NOMO-1 (cell line): ENCODE results near the gene SSX3.
"Not testable (repeated sequence)": the region's sequence is repeated elsewhere in the genome, so short reads cannot be mapped to it uniquely, and the experiment has no call there.

Source experiments
- DNase-seq, 2 experiments: peaks; one replicate each; lab custom pipeline; 2025; ENCODE audit not compliant: unreplicated experiment in 2 of 2; lab: John Stamatoyannopoulos, UW

Gene SSX3

DNA sequence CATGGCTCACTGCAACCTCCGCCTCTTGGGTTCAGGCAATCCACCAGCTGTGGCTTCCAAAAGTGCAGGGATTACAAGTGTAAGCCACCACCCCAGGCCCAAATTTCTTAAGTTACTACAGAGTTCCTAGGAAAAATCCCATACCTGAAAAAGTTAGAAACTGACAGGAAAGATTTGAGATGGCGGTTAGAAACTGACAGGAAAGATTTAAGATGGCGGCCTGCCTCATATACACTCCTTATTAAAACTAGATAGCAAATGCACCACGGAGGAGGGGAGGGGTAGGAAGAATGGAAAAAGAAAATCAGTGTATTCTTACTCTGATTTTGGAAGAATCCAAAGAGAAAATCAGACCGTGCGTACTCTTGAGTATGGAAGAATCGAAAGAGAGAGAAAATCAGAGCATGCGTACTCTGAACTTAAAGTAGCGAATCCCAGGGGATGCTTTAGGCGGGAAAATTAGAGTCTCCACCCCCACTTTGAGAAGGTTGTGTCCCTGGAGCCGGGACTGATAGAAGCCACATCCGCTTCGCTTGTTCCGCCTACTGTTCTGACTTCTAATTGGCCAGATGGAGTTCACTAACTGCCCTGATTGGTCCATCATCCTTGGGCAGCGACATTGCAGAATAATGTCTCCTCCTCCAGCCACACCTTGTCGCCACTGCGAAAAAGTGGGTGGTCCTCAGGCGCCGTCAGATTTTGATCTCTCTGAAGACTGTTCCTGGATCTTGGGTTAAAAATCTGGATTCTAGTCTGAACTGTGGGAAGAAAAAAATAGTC, at the start of gene SSX3:
SSX3 (minus strand) TSS at position 389 of the 780 bp plus-strand sequence. CDS start 1,454 bp downstream, outside the sequence.
- DNase-seq, result not testable (repeated sequence)

DNA sequence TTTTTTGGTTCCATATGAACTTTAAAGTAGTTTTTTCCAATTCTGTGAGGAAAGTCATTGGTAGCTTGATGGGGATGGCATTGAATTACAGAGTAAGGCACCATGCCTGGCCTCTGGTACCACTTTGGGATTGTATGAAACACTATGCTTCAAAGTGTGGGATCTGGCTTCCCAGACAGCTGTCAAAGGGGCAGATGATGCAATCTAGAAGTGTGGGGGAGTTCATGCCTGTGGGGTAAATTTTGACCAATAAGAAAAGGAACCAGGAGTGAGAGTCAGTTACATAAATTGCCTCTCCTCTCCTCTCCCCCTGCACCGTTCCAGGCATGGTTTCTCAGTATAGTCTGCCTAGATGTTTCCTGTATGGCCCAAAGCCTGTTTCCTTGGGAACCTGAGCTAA, 41.3 kb upstream of the SSX3 start:
- not testable (repeated sequence) for DNase-seq

- DNase-seq, result not testable (repeated sequence)
Observed at GRCh38 chrX:48396931-48397330, 40.4 kb upstream of the SSX3 start.

DNA sequence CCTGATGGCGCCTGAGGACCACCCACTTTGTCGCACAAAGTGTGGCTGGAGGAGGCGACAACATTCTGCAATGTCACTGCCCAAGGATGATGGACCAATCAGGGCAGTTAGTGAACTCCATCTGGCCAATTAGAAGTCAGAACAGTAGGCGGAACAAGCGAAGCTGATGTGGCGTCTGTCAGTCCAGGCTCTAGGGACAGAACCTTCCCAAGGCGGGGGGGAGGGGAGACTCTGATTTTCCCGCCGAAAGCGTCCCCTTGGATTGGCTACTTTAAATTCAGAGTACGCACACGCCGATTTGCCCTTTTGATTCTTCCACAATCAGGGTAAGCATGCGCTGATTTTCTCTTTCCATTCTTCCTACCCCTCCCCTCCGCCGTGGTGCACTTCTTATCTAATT, 26.7 kb upstream of the SSX3 start, which contains the start of gene SSX4:
SSX4 (plus strand) TSS at position 301 of the 400 bp plus-strand sequence. CDS start 515 bp downstream, outside the sequence.
- not testable (repeated sequence) for DNase-seq

- DNase-seq, result not testable (repeated sequence)
Observed at GRCh38 chrX:48370408-48370807, 13.9 kb upstream of the SSX3 start.

DNA sequence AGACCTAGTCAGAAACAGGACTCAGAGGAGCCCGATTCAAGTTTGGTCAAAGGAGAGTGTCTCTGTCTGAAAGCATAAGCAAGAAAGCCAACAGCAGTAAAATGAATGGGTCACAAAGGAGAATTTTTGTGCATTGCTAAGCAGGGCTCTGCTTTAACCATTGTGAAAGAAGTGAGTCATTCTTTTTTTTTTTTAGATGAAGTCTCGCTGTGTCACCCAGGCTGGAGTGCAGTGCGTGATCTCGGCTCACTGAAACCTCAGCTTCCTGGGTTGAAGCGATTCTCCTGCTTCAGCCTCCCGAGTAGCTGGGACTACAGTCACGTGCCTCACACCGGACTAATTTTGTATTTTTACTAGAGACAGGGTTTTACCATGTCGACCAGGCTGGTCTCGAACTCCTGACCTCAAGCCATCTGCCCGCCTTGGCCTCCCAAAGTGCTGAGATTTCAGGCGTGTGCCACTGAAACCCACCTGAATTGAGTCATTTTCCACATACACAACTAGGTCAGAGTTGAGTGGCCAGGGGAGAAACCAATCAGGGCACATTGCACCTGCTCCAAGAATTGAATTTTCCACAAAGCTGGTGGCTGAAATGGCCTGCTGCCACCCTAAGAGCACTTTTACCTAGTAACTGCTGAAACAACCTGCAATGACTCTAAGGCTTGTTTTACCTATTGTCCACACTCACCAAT, 11.4 kb upstream of the SSX3 start:
- not testable (repeated sequence) for DNase-seq

GRCh38 chrX:48359281-48359680, 2.8 kb upstream of the SSX3 start:
- DNase-seq, result not testable (repeated sequence)

DNA sequence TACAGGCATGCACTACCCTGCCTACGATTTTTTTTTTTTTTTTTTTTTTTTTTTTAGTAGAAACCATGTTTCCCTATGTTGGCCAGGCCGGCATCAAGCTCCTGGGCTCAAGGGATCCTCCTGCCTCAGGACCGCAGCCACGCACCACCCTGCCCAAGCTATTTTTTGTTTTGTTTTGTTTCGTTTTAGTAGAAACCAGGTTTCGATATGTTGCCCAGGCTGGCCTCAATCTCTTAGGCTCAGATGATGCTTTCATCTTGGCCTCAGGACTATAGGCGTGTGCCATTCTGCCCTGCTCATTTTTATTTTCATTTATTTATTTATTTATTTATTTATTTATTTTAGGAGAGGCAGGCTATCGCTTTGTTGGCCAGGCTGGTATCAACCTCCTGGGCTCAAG, 1.2 kb upstream of the SSX3 start:
- DNase-seq, result no peak

DNA sequence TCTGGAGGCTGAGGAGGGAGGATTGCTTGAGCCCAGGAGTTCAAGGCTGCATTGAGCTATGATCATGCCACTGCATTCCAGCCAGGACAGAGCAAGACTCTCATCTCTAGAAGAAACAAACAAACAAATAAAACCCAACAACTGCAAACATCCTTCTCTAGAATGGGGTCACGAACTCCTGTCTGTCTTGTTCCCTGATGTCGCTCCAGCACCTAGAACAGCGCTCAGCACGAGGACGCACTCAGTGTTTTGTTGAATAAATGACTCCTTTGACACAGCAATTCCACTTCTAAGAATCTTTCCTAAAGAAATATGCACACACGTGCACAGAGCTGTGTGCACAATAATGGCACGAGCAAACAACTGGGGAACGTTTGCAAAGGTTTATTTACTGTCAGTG, 10.4 kb downstream of the SSX3 start:
- DNase-seq, result not testable (repeated sequence)

- DNase-seq, result not testable (repeated sequence)
Observed at GRCh38 chrX:48313996-48314395, 42.5 kb downstream of the SSX3 start.

DNA sequence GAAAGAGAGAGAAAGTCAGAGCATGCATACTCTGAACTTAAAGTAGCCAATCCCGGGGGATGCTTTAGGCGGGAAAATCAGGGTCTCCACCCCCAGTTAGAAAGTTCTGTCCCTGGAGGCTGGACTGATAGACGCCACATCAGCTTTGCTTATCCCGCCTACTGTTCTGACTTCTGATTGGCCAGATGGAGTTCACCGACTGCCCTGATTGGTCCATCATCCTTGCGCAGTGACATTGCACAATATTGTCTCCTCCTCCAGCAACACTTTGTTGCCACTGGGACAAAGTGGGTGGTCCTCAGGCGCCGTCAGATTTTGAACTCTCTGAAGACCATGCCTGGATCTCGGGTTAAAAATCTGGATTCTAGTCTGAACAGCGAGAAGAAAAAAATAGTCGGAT, 50.3 kb downstream of the SSX3 start:
- DNase-seq, result no peak
